Measurements from ENCODE around the gene UROD.

DNA sequence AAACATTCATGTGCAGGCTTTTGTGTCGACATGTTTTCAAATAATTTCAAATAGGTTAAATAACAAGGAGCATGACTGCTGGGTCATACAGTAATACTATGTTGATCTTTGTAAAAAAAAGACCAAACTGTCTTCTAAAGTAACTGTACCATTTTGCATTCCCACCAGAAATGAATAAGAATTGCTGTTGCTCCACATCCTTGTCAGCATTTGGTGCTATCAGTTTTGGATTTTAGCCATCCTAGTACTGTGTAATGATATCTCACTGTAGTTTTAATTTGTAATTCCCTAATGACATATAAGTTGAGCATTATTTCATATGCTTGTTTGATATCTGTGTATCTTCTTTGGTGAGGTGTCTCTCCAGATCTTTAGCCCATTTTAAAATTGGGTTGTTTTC lies 11.6 kb downstream of the UROD start:
- TF ChIP-seq, protein P1, sequence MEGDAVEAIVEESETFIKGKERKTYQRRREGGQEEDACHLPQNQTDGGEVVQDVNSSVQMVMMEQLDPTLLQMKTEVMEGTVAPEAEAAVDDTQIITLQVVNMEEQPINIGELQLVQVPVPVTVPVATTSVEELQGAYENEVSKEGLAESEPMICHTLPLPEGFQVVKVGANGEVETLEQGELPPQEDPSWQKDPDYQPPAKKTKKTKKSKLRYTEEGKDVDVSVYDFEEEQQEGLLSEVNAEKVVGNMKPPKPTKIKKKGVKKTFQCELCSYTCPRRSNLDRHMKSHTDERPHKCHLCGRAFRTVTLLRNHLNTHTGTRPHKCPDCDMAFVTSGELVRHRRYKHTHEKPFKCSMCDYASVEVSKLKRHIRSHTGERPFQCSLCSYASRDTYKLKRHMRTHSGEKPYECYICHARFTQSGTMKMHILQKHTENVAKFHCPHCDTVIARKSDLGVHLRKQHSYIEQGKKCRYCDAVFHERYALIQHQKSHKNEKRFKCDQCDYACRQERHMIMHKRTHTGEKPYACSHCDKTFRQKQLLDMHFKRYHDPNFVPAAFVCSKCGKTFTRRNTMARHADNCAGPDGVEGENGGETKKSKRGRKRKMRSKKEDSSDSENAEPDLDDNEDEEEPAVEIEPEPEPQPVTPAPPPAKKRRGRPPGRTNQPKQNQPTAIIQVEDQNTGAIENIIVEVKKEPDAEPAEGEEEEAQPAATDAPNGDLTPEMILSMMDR (IDR thresholded peaks at IDR 0.05; ENCODE audit: low read depth, low read length), result no peak
- TF ChIP-seq, protein P2, sequence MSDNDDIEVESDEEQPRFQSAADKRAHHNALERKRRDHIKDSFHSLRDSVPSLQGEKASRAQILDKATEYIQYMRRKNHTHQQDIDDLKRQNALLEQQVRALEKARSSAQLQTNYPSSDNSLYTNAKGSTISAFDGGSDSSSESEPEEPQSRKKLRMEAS (IDR thresholded peaks at IDR 0.05; ENCODE audit: low read depth, low read length), result no peak
- TF ChIP-seq POLR2A (IDR thresholded peaks at IDR 0.05; ENCODE audit: extremely low read depth, insufficient read length), result no peak
- TF ChIP-seq MYC (IDR thresholded peaks at IDR 0.05; ENCODE audit: low read depth, low read length), result no peak
